SU-DHL-6 (cell line): ENCODE results near the gene SHQ1.

ENCODE experiments used
- H2AFZ ChIP-seq: fragments of 200-600 bp; sonication (generic); 2 replicates; pipeline ENCODE4 v1.6.1; 2014; ENCODE audit warnings: low read depth, mild to moderate bottlenecking, moderate library complexity, mixed read lengths, antibody characterized with exemption, low read length; ENCODE audit not compliant: severe bottlenecking
- H3F3A ChIP-seq: fragments of 200-600 bp; shearing (Covaris generic); 2 replicates; pipeline ENCODE4 v1.6.0; 2016; ENCODE audit warnings: antibody characterized with exemption, mild to moderate bottlenecking; ENCODE audit not compliant: insufficient read depth
- H3K27ac ChIP-seq: fragments of 200-600 bp; sonication (generic); 2 replicates; pipeline ENCODE4 v1.5.1; 2016; ENCODE audit warnings: low read depth, mild to moderate bottlenecking, low read length, moderate library complexity, mixed read lengths
- H3K27me3 ChIP-seq: fragments of 200-600 bp; sonication (generic), shearing (Covaris generic); 2 replicates; pipeline ENCODE4 v1.6.0; 2014; ENCODE audit warnings: mild to moderate bottlenecking, low read length
- H3K36me3 ChIP-seq: fragments of 200-600 bp; sonication (generic); 2 replicates; pipeline ENCODE4 v1.6.1; 2014; ENCODE audit warnings: mild to moderate bottlenecking, low read length, mixed read lengths
- H3K4me2 ChIP-seq: fragments of 300-600, 200-600 bp; shearing (Covaris generic), sonication (generic); 2 replicates; pipeline ENCODE4 v1.6.0; 2014; ENCODE audit warnings: low read length, low read depth, mild to moderate bottlenecking; ENCODE audit not compliant: poor library complexity, severe bottlenecking
- H3K4me3 ChIP-seq: fragments of 200-600 bp; sonication (generic); 2 replicates; pipeline ENCODE4 v1.5.1; 2014; ENCODE audit warnings: antibody characterized with exemption, low read length, mild to moderate bottlenecking, mixed read lengths; ENCODE audit not compliant: insufficient read depth, poor library complexity, severe bottlenecking
- H3K79me2 ChIP-seq: fragments of 200-600 bp; sonication (generic); 2 replicates; pipeline ENCODE4 v1.6.1; 2014; ENCODE audit warnings: mild to moderate bottlenecking, low read length, moderate library complexity; ENCODE audit not compliant: insufficient read depth
- H3K9ac ChIP-seq: fragments of 200-600 bp; sonication (generic); 2 replicates; pipeline ENCODE4 v1.7.0; 2014; ENCODE audit warnings: mild to moderate bottlenecking, low read length
- H3K9me2 ChIP-seq: fragments of 200-600 bp; sonication (generic); replicated peaks from 2 replicates; pipeline ENCODE4 v1.6.1; 2014; ENCODE audit warnings: low read length; ENCODE audit not compliant: insufficient read depth
- H3K9me3 ChIP-seq: fragments of 200-600 bp; sonication (generic); 2 replicates; pipeline ENCODE4 v1.6.1; 2014; ENCODE audit warnings: low read length, mixed read lengths; ENCODE audit not compliant: insufficient read depth
- H4K20me1 ChIP-seq: fragments of 200-600 bp; sonication (generic); 2 replicates; pipeline ENCODE4 v1.6.1; 2014; ENCODE audit warnings: low read depth, mild to moderate bottlenecking, antibody characterized with exemption, low read length, moderate library complexity, mixed read lengths
- EZH2phosphoT487 ChIP-seq: fragments of 200-600 bp; sonication (generic), shearing (Covaris generic); conservative IDR thresholded peaks from 2 replicates; pipeline ENCODE4 v1.6.1; 2018; ENCODE audit warnings: mild to moderate bottlenecking, antibody characterized with exemption, low read length, moderate library complexity, mixed read lengths
- TF ChIP-seq, protein P1 (sequence below): fragments of 200-600 bp; sonication (generic); IDR thresholded peaks from one replicate; pipeline ENCODE4 v1.5.1; 2017; ENCODE audit warnings: antibody characterized with exemption, mild to moderate bottlenecking, low read length, moderate library complexity; ENCODE audit not compliant: insufficient read depth, poor library complexity, severe bottlenecking

SHQ1 gene

DNA sequence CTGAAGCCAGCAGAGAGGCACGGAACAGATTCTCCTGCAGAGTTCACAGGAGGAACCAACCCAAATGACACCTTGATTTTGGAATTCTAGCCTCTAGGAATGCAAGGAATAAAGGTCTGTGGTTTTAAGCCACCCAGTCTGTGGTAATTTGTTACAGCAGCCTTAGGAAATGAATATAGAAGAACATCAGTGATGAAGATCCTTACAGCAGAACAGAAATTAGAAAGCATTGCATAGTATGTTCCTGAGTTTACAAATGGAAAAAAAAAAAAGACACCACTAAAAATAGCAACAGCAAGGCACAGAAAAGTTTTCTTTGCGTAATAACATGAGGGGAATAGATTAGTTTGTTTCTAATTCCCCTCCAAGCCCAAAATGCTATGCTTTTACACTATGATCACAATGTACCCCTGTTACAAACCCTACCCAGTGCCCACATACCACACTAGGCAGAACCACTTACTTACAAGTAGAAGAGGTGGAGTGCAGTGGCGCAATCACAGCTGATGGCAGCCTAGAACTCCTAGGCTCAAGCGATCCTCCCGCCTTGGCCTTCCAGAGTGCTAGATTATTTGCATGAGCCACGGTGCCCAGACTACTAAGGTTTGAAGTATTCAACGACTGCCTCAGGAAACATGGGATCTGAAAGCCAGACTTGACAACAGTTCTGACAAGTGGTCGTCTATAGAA lies 84.3 kb downstream of the SHQ1 start:
- Histone ChIP-seq H3K4me2 (no peak overlapping the region), H3K9ac (no peak overlapping the region), H3K27me3 (no peaks in the 10 kb centered on the region), H3K9me2 (no peaks in the 10 kb centered on the region), H2AFZ (no peak overlapping the region), H3K79me2 (no peaks in the 10 kb centered on the region), H3K27ac (no peak overlapping the region), H4K20me1 (no peaks in the 10 kb centered on the region), H3K36me3 (no peaks in the 10 kb centered on the region), H3K9me3 (no peaks in the 10 kb centered on the region), H3F3A (no peaks in the 10 kb centered on the region), H3K4me3 (no peak overlapping the region)
- TF ChIP-seq, protein P1, sequence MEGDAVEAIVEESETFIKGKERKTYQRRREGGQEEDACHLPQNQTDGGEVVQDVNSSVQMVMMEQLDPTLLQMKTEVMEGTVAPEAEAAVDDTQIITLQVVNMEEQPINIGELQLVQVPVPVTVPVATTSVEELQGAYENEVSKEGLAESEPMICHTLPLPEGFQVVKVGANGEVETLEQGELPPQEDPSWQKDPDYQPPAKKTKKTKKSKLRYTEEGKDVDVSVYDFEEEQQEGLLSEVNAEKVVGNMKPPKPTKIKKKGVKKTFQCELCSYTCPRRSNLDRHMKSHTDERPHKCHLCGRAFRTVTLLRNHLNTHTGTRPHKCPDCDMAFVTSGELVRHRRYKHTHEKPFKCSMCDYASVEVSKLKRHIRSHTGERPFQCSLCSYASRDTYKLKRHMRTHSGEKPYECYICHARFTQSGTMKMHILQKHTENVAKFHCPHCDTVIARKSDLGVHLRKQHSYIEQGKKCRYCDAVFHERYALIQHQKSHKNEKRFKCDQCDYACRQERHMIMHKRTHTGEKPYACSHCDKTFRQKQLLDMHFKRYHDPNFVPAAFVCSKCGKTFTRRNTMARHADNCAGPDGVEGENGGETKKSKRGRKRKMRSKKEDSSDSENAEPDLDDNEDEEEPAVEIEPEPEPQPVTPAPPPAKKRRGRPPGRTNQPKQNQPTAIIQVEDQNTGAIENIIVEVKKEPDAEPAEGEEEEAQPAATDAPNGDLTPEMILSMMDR: no peak
- no peak for TF ChIP-seq EZH2phosphoT487

DNA sequence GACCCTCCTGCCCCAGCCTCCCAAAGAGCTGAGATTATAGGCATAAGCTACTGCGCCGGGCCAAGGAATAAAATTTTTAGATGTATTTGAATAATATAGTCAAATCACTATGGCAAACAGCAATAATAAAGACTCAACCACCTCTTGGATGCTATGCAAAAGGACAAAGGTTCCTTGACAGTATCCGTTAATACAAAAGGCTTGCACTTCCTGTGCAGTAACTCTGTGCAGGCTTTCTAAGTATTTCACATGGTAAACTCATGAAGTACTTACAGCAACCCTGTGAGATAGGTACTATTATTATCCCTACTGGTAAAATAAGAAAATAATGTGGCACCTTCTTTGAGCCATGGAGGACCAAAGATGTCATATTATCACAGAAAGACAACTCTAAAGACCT lies 86.8 kb downstream of the SHQ1 start:
- Histone ChIP-seq H4K20me1 (no peaks in the 10 kb centered on the region), H3K4me3 (no peak overlapping the region), H3K9me2 (no peaks in the 10 kb centered on the region), H3K9me3 (no peaks in the 10 kb centered on the region), H2AFZ (no peak overlapping the region), H3K27me3 (no peaks in the 10 kb centered on the region), H3K4me2 (no peak overlapping the region), H3K9ac (no peak overlapping the region), H3K27ac (no peak overlapping the region), H3K79me2 (no peaks in the 10 kb centered on the region), H3K36me3 (no peaks in the 10 kb centered on the region), H3F3A (no peaks in the 10 kb centered on the region)
- TF ChIP-seq EZH2phosphoT487: no peak
- TF ChIP-seq, protein P1: no peak

DNA sequence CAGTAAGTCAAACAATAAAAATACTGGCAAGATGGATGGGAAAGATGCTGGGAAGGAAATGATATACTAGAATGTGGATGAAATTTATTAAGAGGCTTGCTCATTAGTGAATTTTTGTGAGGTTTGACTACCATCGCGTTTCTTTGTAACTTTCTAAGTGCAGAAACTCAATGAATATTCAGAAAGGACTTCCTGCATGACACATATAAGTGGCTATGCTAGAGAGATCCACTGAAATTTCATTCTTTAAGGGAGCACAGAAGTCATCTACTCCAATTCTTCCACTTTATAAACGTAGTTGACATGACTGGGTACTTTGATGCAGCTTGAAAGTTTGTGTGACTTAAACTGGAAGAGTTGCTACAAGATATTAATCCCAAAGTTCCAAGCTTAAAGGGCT lies 88.0 kb downstream of the SHQ1 start:
- Histone ChIP-seq H3K27me3 (no peaks in the 10 kb centered on the region), H3K9ac (no peak overlapping the region), H3K4me2 (no peak overlapping the region), H3K4me3 (no peak overlapping the region), H3K36me3 (no peaks in the 10 kb centered on the region), H3F3A (no peaks in the 10 kb centered on the region), H3K27ac (no peak overlapping the region), H4K20me1 (no peaks in the 10 kb centered on the region), H3K9me2 (no peaks in the 10 kb centered on the region), H3K79me2 (no peaks in the 10 kb centered on the region), H3K9me3 (no peaks in the 10 kb centered on the region), H2AFZ (no peak overlapping the region)
- TF ChIP-seq EZH2phosphoT487: no peak
- TF ChIP-seq, protein P1: no peak
